Inflammatory macrophage (primary cell): ENCODE data around the gene MAP1LC3B.

Experiments used
- DNase-seq, 2 donors: peaks; one replicate each; pipeline ENCODE4 v3.0.0-alpha.2; 2020 to 2022
- total RNA-seq, 18 experiments: gene quantifications; one replicate each; lab custom pipeline; 2026; ENCODE audit warnings: mixed read lengths in 6 of 18, inconsistent platforms in 2 of 18; lab: John Stamatoyannopoulos, UW

Gene MAP1LC3B
- total RNA-seq = 33.1 to 161 (median 72.6) reads per million in 18 experiments

DNA sequence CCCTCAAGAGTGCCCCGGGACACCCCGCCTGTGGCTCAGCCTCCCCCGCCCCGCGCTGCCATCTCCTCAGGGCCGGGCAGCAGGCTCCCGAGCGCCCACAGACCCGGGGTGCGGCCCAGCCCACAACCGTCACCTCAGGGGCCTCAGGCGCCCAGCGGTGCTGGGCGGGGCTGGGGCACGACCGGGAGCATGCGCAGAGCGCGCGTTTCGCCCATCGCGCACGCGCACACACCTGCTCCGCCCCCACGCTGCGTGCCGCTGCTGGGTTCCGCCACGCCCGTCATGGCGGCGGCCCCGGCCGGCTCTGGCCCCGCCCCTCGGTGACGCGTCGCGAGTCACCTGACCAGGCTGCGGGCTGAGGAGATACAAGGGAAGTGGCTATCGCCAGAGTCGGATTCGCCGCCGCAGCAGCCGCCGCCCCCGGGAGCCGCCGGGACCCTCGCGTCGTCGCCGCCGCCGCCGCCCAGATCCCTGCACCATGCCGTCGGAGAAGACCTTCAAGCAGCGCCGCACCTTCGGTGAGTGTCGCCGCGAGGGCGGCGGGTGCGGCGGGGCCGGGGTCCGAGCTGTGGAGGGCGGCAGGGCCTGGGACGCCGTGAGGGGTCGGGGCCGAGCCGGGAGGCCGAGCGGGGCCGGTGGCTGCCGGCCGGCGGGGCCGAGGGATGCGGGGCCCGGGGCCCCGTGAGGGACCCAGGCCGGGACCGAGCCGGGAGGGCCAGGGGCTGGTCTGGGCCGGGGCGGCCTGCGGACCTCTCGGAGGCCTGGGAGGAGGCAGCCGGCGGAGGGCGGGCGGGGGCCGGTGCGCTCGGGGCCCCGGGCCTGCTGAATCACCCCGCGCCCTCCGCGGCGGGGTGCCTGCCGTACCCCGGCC lies at the start of gene MAP1LC3B:
Gene MAP1LC3B, plus strand, starts transcription at position 387 of the 871 bp plus-strand sequence. Its CDS starts 92 bp downstream, at position 479.
- DNase-seq = peak; percentile 98

GRCh38 chr16:87342504-87342903 lies 49.6 kb upstream of the MAP1LC3B start:
- DNase-seq = no peak

GRCh38 chr16:87342978-87343752 lies 49.0 kb upstream of the MAP1LC3B start:
- no peak for DNase-seq

DNA sequence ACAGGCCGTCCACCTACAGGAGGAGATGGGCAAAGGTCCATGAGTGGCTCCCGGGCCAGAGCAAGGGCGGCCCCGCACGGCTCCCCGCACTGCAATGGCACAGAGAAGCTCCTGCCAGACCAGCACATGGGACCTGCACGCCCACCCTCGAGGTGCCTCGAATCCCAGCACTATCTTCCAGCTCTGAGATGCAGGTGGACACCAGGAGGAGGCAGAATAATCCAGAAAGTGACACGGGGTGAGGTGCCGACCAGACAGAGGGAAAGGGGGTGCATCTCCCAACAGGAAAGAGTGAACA lies 48.4 kb upstream of the MAP1LC3B start:
- DNase-seq = no peak

GRCh38 chr16:87344165-87344930 lies 47.8 kb upstream of the MAP1LC3B start:
- no peak for DNase-seq

DNA sequence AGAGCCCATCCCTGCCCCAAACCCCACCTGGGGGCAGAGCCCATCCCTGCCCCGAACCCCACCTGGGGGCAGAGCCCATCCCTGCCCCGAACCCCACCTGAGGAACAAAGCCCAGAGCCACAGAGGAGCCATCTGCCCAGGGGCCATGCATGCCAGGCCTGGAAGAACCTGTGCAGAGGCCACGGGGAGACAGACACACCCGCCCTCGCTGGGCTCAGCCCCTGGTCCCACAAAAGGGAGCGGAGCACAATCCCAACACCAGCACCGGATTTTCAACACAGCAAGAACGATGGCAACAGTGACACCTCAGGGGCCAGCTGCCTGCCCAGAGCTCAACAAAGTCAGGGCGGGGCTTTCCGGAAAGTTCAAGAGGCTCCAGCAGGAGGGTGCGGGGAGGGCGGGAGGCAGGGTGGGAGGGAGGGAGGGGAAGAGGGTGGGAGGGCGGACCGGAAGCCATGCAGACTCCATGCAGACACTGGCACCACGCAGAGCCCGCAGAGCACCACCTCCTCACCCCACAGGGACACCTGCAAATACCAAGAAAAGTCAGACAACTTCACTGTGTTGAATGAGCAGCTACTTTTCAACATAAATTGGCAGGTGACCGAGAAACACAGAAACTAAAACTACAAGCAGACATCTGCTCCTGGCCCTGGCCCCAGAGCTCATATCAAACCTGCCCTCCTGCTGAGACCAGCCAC lies 47.1 kb upstream of the MAP1LC3B start:
- DNase-seq = no peak

- no peak for DNase-seq
These were observed 46.3 kb upstream of the MAP1LC3B start for GRCh38 chr16:87345726-87346424.

- no peak for DNase-seq
These were observed 45.5 kb upstream of the MAP1LC3B start for GRCh38 chr16:87346517-87347060.

DNA sequence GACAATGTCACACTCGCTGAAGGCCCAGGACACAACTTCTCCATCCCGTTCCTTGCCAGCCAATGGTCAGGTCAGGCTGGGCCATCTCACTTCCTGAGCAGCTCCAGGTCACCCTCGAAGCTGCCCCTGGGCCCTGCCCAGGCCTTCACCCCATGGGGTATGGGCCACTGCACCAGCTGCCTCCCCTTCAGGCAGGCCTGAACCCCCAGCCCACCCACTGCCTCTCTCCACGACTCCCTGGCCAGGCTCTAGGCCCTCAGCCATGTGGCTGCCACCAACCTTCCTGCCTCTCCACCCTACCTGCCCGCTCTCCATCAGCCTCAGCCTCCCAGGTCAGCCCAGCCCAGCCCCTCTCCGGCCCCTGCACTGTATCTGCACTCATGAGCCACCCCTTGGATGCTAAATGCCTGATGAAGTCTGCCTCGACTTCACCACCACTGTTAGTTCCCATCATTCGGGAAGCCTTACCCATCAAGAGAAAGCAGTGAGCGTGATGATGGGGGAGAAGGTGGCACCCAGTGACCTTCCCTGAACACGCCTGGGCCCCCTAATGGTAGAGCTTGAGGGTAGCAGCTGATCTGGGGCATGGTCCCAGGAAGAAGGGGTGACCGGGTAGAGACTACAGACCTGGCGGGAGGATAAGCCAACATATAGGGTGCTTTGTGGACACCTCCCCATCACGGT lies 44.1 kb upstream of the MAP1LC3B start:
- DNase-seq = no peak

- DNase-seq = no peak
These were observed 43.4 kb upstream of the MAP1LC3B start for GRCh38 chr16:87348616-87349157.

- no peak for DNase-seq
These were observed 42.1 kb upstream of the MAP1LC3B start for GRCh38 chr16:87350031-87350430.

DNA sequence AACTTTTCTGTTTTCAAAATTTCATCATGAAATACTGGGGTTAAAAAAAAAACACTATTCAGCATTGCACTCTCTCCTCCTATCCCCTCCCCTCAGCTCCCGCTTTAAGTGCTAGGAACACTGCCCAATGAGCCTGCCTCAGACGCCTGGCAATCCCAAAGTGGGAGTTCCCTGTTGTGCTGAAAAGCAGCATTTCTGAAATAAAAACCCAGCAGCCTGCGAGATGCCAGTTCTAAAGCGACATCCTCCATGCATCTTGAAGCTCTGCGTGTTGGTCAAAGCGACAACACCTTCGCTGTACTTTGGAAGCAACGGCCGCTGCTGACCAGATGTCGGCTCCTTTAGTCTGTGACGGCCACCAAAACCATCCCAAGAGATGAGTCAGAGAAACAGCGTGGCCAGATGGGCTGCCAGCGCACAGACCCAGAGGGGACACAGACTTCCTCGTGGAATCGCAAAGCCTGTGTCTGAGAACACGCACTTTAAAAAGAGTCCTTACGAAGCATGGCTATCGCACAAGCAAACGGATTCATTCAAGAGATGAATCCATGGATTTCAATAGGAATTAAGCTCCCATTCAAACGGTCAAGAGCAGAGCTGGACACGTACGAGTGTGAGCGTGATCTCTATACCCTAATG lies 41.3 kb upstream of the MAP1LC3B start:
- no peak for DNase-seq

GRCh38 chr16:87351320-87351698 lies 40.8 kb upstream of the MAP1LC3B start:
- DNase-seq = no peak

- DNase-seq = no peak
These were observed 39.3 kb upstream of the MAP1LC3B start for GRCh38 chr16:87352818-87353217.

DNA sequence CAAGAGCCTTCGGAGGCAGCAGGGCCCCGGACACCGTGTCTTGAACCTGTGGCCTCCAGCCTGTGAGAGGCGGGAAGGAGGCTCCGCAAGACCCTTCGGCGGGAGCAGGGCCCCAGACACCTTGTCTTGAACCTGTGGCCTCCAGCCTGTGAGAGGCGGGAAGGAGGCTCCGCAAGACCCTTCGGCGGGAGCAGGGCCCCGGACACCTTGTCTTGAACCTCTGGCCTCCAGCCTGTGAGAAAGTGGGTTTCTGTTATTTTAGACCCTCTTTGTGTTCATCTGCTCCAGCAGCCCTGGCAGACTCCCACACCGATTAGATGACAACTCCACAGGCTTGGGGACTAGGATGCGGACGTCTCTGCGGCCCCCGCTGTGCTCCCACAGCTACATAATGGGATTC lies 38.5 kb upstream of the MAP1LC3B start:
- no peak for DNase-seq

DNA sequence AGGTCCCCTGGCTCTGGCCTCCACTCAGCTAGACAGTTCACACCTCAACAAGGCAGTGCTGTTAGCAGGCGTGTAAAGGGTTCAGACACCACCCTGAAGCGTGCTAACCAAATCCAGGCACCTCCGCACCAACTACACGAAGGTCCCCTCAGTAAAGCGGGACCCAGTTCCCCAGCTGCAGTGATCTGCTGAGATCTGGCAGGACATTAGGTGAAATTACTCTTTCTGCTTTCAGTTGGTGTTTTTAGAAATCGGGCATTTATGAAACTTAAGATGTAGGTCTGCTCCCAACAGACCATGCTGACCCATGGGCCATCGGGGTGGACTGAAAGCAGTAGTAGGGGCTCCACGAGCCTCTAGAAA lies 35.7 kb upstream of the MAP1LC3B start:
- no peak for DNase-seq

- no peak for DNase-seq
These were observed 33.9 kb upstream of the MAP1LC3B start for GRCh38 chr16:87358250-87358649.

DNA sequence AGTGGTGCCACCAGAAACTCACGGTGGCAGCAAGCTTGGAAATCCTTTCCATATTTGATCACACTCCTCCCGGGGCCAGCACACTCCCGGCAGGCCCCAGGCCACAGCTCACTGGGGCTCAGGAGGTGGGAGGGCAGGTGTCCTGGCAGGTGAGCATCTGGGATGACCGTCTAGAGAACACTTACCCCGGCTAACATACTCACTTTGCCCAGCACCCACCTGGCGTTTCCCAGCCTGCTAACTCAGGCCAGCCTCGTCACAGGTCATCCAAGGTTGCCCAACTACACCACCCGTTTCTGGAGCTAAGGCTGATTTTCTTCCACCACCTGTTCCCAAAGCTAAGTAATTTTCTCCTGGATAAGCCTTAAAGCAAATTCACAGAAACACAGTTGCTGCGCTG lies 33.4 kb upstream of the MAP1LC3B start:
- DNase-seq = no peak

GRCh38 chr16:87359121-87359520 lies 33.0 kb upstream of the MAP1LC3B start:
- DNase-seq = no peak
